Vagina (tissue), 2 donors: ENCODE data around the gene GSTA1.

ENCODE experiments used
- POLR2A ChIP-seq, 2 donors: fragments of 450-650 bp; IDR thresholded peaks; one replicate each; pipeline ENCODE4 v1.6.1; 2017; ENCODE audit warnings: antibody characterized with exemption in 2 of 2, mild to moderate bottlenecking in 2 of 2, moderate library complexity in 2 of 2
- POLR2AphosphoS5 ChIP-seq, 2 donors: sonication (generic); formaldehyde crosslinking; IDR thresholded peaks; one replicate each; pipeline ENCODE4 v1.9.0; 2017; ENCODE audit warnings: antibody characterized with exemption in 2 of 2, mild to moderate bottlenecking in 2 of 2, low read depth in 1 of 2; ENCODE audit not compliant: insufficient read depth in 1 of 2
- TF ChIP-seq, protein P1 (sequence below), 3 experiments: fragments of 450-650 bp in 2 of 3; fragments of 200-600 bp in 1 of 3; sonication (generic) in 1 of 3; IDR thresholded peaks; one replicate each; pipeline ENCODE4 v1.5.1; 2017 to 2019; ENCODE audit warnings: antibody characterized with exemption in 3 of 3, mild to moderate bottlenecking in 2 of 3, moderate library complexity in 2 of 3

GRCh38 chr6:52779237-52779636, 24.4 kb downstream of the GSTA1 start:
- TF ChIP-seq, protein P1, sequence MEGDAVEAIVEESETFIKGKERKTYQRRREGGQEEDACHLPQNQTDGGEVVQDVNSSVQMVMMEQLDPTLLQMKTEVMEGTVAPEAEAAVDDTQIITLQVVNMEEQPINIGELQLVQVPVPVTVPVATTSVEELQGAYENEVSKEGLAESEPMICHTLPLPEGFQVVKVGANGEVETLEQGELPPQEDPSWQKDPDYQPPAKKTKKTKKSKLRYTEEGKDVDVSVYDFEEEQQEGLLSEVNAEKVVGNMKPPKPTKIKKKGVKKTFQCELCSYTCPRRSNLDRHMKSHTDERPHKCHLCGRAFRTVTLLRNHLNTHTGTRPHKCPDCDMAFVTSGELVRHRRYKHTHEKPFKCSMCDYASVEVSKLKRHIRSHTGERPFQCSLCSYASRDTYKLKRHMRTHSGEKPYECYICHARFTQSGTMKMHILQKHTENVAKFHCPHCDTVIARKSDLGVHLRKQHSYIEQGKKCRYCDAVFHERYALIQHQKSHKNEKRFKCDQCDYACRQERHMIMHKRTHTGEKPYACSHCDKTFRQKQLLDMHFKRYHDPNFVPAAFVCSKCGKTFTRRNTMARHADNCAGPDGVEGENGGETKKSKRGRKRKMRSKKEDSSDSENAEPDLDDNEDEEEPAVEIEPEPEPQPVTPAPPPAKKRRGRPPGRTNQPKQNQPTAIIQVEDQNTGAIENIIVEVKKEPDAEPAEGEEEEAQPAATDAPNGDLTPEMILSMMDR (IDR thresholded peaks at IDR 0.05), result no peak
- TF ChIP-seq POLR2A (IDR thresholded peaks at IDR 0.05) (no peak), POLR2AphosphoS5 (IDR thresholded peaks at IDR 0.05; ENCODE audit: insufficient read depth in 1 of 2, low read depth in 1 of 2) (no peak)
